Caco-2 (cell line): Measurements from ENCODE around the gene SLC9C1. TPM values are rescaled to one million over a fixed set of nuclear protein-coding genes. Genes with fewer than 3 reads are reported as not detected.

ENCODE experiments used
- BruUV-seq: library from RNA; stranded (reverse); fragments of 400-500 nt; replicated peaks from 2 replicates; lab custom pipeline; 2021; lab: Mats Ljungman, UMichigan
- CTCF ChIA-PET: fragments of 300-600 bp; sonication (Branson Sonifier 250); formaldehyde crosslinking; loops from one replicate; lab custom pipeline; 2022; ENCODE audit warnings: antibody characterized with exemption; lab: Charles Lee
- POLR2A ChIA-PET: fragments of 300-600 bp; sonication (Branson Sonifier 250); formaldehyde crosslinking; loops from one replicate; lab custom pipeline; 2022; ENCODE audit warnings: antibody characterized with exemption; lab: Charles Lee
- DNase-seq, 2 experiments: peaks; one replicate each; pipeline versions ENCODE4 v3.0.0 to v3.0.0-alpha.2; 2020 to 2022
- H3K27me3 ChIP-seq: replicated peaks from 2 replicates; pipeline ENCODE4 v1.6.0; 2011; ENCODE audit warnings: low read length; ENCODE audit not compliant: control insufficient read depth, insufficient read depth
- H3K36me3 ChIP-seq: 2 replicates; pipeline ENCODE4 v1.5.1; 2011; ENCODE audit warnings: low read length; ENCODE audit not compliant: control insufficient read depth, insufficient read depth
- H3K4me1 ChIP-seq: fragments of 250-450 bp; sonication (Bioruptor Pico); 2 replicates; pipeline ENCODE4 v1.5.1; 2020; ENCODE audit warnings: mild to moderate bottlenecking
- H3K4me3 ChIP-seq: 2 replicates; pipeline ENCODE4 v1.5.1; 2011; ENCODE audit warnings: low read depth, mild to moderate bottlenecking, control low read depth, low read length
- H3K9me3 ChIP-seq: fragments of 250-450 bp; sonication (Bioruptor Pico); 2 replicates; pipeline ENCODE4 v1.5.1; 2020; ENCODE audit warnings: mild to moderate bottlenecking, moderate library complexity
- H3K27ac Mint-ChIP-seq: one replicate; pipeline ENCODE4 v1.8.0; 2022; ENCODE audit warnings: mixed read lengths; ENCODE audit not compliant: unreplicated experiment
- H3K27me3 Mint-ChIP-seq: one replicate; pipeline ENCODE4 v1.8.0; 2022; ENCODE audit warnings: mixed read lengths; ENCODE audit not compliant: insufficient read depth, unreplicated experiment
- H3K36me3 Mint-ChIP-seq: one replicate; pipeline ENCODE4 v1.8.0; 2022; ENCODE audit warnings: mild to moderate bottlenecking, mixed read lengths; ENCODE audit not compliant: insufficient read depth, unreplicated experiment
- H3K4me1 Mint-ChIP-seq: one replicate; pipeline ENCODE4 v1.8.0; 2022; ENCODE audit warnings: low read depth, mixed read lengths; ENCODE audit not compliant: unreplicated experiment
- H3K4me3 Mint-ChIP-seq: one replicate; pipeline ENCODE4 v1.8.0; 2022; ENCODE audit warnings: mild to moderate bottlenecking, moderate library complexity, mixed read lengths; ENCODE audit not compliant: unreplicated experiment
- H3K9me3 Mint-ChIP-seq: one replicate; pipeline ENCODE4 v1.8.0; 2022; ENCODE audit warnings: mixed read lengths; ENCODE audit not compliant: unreplicated experiment
- CTCF ChIP-seq, 2 experiments: fragments of 200-600 bp in 1 of 2; IDR thresholded peaks; 1 replicate in 1 of 2; 2 replicates in 1 of 2; pipeline versions ENCODE4 v1.5.1 to v1.8.0; 2011 to 2022; ENCODE audit warnings: antibody characterized with exemption in 1 of 2, control low read depth in 1 of 2, inconsistent platforms in 1 of 2, low read depth in 1 of 2, low read length in 1 of 2, mild to moderate bottlenecking in 1 of 2, moderate library complexity in 1 of 2; ENCODE audit not compliant: insufficient read depth in 1 of 2, severe bottlenecking in 1 of 2, unreplicated experiment in 1 of 2
- intact Hi-C: fragments of 100-400 bp; cut with micrococcal nuclease; formaldehyde crosslinking; loops from one replicate; pipeline ENCODE4 v1.10.0; 2022; ENCODE audit not compliant: unreplicated experiment
- total RNA-seq: library from RNA; stranded (reverse); gene quantifications from 2 replicates; pipeline ENCODE4 v1.2.3, GENCODE V29; 2022

Gene SLC9C1
- total RNA-seq, 1 experiment from 2014 or later, result not detected

- ChIA-PET POLR2A (no interaction called here), CTCF (interaction anchor here (1.2 kb wide), 1 partner anchor 12 kb away, joined by 3 read pairs; no protein-coding TSS in a partner anchor)
- H3K4me1 Mint-ChIP-seq, result peaks cover 7% of the 10 kb centered on the region
- BruUV-seq, result no TSS peak
- DNase-seq, result no peak
- Histone ChIP-seq H3K4me1 (no peaks in the 10 kb centered on the region), H3K9me3 (no peaks in the 10 kb centered on the region), H3K36me3 (peaks cover 4% of the 10 kb centered on the region), H3K27me3 (no peaks in the 10 kb centered on the region), H3K4me3 (no peak overlapping the region)
- TF ChIP-seq CTCF (IDR thresholded peaks at IDR 0.05; ENCODE audit: insufficient read depth in 1 of 2, low read depth in 1 of 2, low read length in 1 of 2, severe bottlenecking in 1 of 2, unreplicated experiment in 1 of 2), result no peak
- H3K4me3 Mint-ChIP-seq, result no peak overlapping the region
- intact Hi-C loops, result no loop called here
- H3K36me3 Mint-ChIP-seq, result peaks cover 98% of the 10 kb centered on the region
- H3K27me3 Mint-ChIP-seq, result no peaks in the 10 kb centered on the region
- H3K27ac Mint-ChIP-seq, result peak overlapping the region; percentile 22
- no peaks in the 10 kb centered on the region for H3K9me3 Mint-ChIP-seq
These were observed 179.3 kb downstream of the SLC9C1 start for GRCh38 chr3:112114576-112115160.

GRCh38 chr3:112111785-112112402, 182.1 kb downstream of the SLC9C1 start:
- H3K4me1 ChIP-seq, result no peaks in the 10 kb centered on the region
- POLR2A ChIA-PET, result interaction anchor here (0.7 to 1.0 kb wide), 2 partner anchors 14 to 17 kb away, joined by 3 read pairs; no protein-coding TSS in a partner anchor
- peak; percentile 73 to 86 for TF ChIP-seq CTCF (IDR thresholded peaks at IDR 0.05; ENCODE audit: insufficient read depth in 1 of 2, low read depth in 1 of 2, low read length in 1 of 2, severe bottlenecking in 1 of 2, unreplicated experiment in 1 of 2)
- no peak overlapping the region for H3K4me3 ChIP-seq
- no peak overlapping the region for H3K27ac Mint-ChIP-seq
- H3K4me3 Mint-ChIP-seq, result no peak overlapping the region
- intact Hi-C loops, result no loop called here
- H3K36me3 ChIP-seq, result peaks cover 3% of the 10 kb centered on the region
- H3K9me3 ChIP-seq, result no peaks in the 10 kb centered on the region
- peaks cover 12% of the 10 kb centered on the region for H3K4me1 Mint-ChIP-seq
- no peaks in the 10 kb centered on the region for H3K9me3 Mint-ChIP-seq
- no peaks in the 10 kb centered on the region for H3K27me3 Mint-ChIP-seq
- no peaks in the 10 kb centered on the region for H3K27me3 ChIP-seq
- H3K36me3 Mint-ChIP-seq, result peaks cover 88% of the 10 kb centered on the region
- peak; percentile 54 to 65 for DNase-seq
- BruUV-seq, result no TSS peak
- CTCF ChIA-PET, result interaction anchor here (0.6 to 1.9 kb wide), 14 partner anchors 10 to 450 kb away, joined by 3 to 15 read pairs (median 5); partner anchors contain the start of genes ABHD10, ATG3, SLC35A5 and SLC9C1

GRCh38 chr3:112109322-112109721, 184.7 kb downstream of the SLC9C1 start:
- intact Hi-C loops, result no loop called here
- no peak for DNase-seq
- no peaks in the 10 kb centered on the region for H3K27me3 Mint-ChIP-seq
- peaks cover 12% of the 10 kb centered on the region for H3K4me1 Mint-ChIP-seq
- H3K36me3 Mint-ChIP-seq, result peaks cover 89% of the 10 kb centered on the region
- H3K27ac Mint-ChIP-seq, result no peak overlapping the region
- no peak for TF ChIP-seq CTCF (IDR thresholded peaks at IDR 0.05; ENCODE audit: insufficient read depth in 1 of 2, low read depth in 1 of 2, low read length in 1 of 2, severe bottlenecking in 1 of 2, unreplicated experiment in 1 of 2)
- no peak overlapping the region for H3K4me3 ChIP-seq
- ChIA-PET CTCF (interaction anchor here (0.6 kb wide), 1 partner anchor 78 kb away, joined by 3 read pairs; no protein-coding TSS in a partner anchor), POLR2A (interaction anchor here (0.5 kb wide), 1 partner anchor 20 kb away, joined by 3 read pairs; no protein-coding TSS in a partner anchor)
- H3K9me3 ChIP-seq, result no peaks in the 10 kb centered on the region
- peaks cover 2% of the 10 kb centered on the region for H3K36me3 ChIP-seq
- no peaks in the 10 kb centered on the region for H3K9me3 Mint-ChIP-seq
- H3K4me1 ChIP-seq, result no peaks in the 10 kb centered on the region
- BruUV-seq, result no TSS peak
- H3K27me3 ChIP-seq, result no peaks in the 10 kb centered on the region
- no peak overlapping the region for H3K4me3 Mint-ChIP-seq
